HEK293T (cell line): Measurements from ENCODE around the gene NVL.

Experiments
- FOXK2 ChIP-seq: fragments of 450-650 bp; IDR thresholded peaks from 2 replicates; pipeline ENCODE4 v1.6.1; 2016; ENCODE audit warnings: mild to moderate bottlenecking
- FOXM1 ChIP-seq: fragments of 450-650 bp; IDR thresholded peaks from 2 replicates; pipeline ENCODE4 v1.6.1; 2017; ENCODE audit warnings: mild to moderate bottlenecking, borderline replicate concordance
- SUZ12 ChIP-seq: fragments of 450-650 bp; IDR thresholded peaks from 2 replicates; pipeline ENCODE4 v1.6.1; 2016; ENCODE audit warnings: mild to moderate bottlenecking

- TF ChIP-seq FOXK2 (no peak), SUZ12 (no peak), FOXM1 (no peak)
Measured at GRCh38 chr1:224357626-224358124, 27.7 kb upstream of the NVL start.
